Peyer's patch (tissue), 4 donors: Measurements from ENCODE around the gene AUNIP.

Experiments
- POLR2A ChIP-seq, 2 donors: fragments of 450-650 bp; IDR thresholded peaks; one replicate each; pipeline ENCODE4 v1.5.1; 2017; ENCODE audit warnings: antibody characterized with exemption in 2 of 2, mild to moderate bottlenecking in 2 of 2, moderate library complexity in 2 of 2
- TF ChIP-seq, protein P1 (sequence below), 6 experiments: fragments of 450-650 bp in 4 of 6; fragments of 200-600 bp in 2 of 6; sonication (generic) in 1 of 6; IDR thresholded peaks; one replicate each; pipeline ENCODE4 v1.5.1; 2017 to 2019; ENCODE audit warnings: antibody characterized with exemption in 6 of 6, mild to moderate bottlenecking in 3 of 6, moderate library complexity in 1 of 6

DNA sequence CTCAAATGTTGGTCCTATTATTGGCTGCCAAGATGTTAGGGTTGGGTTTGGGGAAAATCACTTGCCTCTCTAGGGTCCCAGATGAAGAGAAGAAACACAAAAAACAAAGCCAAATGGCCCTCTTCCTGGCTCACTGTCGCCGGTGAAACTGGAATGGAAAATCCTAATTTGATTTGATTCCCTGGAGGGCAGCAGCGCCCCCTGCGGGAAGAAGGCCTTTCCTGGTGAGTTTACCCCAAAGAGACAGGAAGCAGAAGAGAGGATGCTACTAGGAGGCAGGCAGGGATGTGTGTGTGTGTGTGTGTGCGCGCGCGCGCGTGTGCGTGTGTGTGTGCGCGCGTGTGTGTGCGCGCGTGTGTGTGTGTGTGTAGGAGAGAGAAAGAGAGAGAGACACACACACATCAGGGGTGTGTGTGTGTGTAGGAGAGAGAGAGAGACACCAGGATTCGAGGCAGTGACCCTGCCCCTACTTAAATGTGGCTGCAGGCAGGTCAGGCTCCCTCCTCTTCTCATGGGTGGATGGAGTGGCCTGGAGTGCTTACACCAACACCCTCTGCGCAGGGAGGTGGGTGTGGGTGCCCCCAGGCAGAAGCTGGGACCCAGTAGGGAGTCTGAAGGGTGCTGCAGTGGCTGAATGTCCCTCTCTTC lies 62.3 kb downstream of the AUNIP start:
- TF ChIP-seq, protein P1, sequence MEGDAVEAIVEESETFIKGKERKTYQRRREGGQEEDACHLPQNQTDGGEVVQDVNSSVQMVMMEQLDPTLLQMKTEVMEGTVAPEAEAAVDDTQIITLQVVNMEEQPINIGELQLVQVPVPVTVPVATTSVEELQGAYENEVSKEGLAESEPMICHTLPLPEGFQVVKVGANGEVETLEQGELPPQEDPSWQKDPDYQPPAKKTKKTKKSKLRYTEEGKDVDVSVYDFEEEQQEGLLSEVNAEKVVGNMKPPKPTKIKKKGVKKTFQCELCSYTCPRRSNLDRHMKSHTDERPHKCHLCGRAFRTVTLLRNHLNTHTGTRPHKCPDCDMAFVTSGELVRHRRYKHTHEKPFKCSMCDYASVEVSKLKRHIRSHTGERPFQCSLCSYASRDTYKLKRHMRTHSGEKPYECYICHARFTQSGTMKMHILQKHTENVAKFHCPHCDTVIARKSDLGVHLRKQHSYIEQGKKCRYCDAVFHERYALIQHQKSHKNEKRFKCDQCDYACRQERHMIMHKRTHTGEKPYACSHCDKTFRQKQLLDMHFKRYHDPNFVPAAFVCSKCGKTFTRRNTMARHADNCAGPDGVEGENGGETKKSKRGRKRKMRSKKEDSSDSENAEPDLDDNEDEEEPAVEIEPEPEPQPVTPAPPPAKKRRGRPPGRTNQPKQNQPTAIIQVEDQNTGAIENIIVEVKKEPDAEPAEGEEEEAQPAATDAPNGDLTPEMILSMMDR (IDR thresholded peaks at IDR 0.05) = peak; percentile 63 to 85 (median 80)
- TF ChIP-seq POLR2A (IDR thresholded peaks at IDR 0.05) = no peak
